ENCODE data around the gene TYK2. TPM values are rescaled to one million over a fixed set of nuclear protein-coding genes. Genes with fewer than 3 reads are reported as not detected.

The TYK2 gene
- total and polyA plus RNA-seq, 9 of the 15 experiments (the other 6 are each of a cell fraction or from before 2014, with no cell fraction given) = 15.0 to 182 (median 85.9) TPM

- TF ChIP-seq TOE1 (IDR thresholded peaks at IDR 0.05; ENCODE audit: borderline replicate concordance) (peak; percentile 26; the same call in 1 of the 2 replicates), TOE1 (CRISPR knock-in tag; IDR thresholded peaks at IDR 0.05; ENCODE audit: borderline replicate concordance, low read depth) (no peak), L3MBTL2 (IDR thresholded peaks at IDR 0.05) (peak; percentile 83), SAFB (IDR thresholded peaks at IDR 0.05; ENCODE audit: borderline replicate concordance, low read depth, low read length) (peak; percentile 42; the same call in 1 of the 2 replicates), TBP (optimal IDR thresholded peaks at IDR 0.05; ENCODE audit: low read depth, low read length) (peak; percentile 28), KAT2B (IDR thresholded peaks at IDR 0.05; ENCODE audit: low read depth, low read length) (no peak), CEBPB (tag; IDR thresholded peaks at IDR 0.05) (peak; percentile 60), ATF1 (CRISPR knock-in tag; IDR thresholded peaks at IDR 0.05) (no peak), ATF1 (tag; IDR thresholded peaks at IDR 0.05) (peak; percentile 33), NONO (IDR thresholded peaks at IDR 0.05; ENCODE audit: low read depth in 2 of 2, low read length in 1 of 2) (peak in 1 of 2 experiments; percentile 4; a peak in 1 of 4 replicates), CTBP1 (IDR thresholded peaks at IDR 0.05; ENCODE audit: borderline replicate concordance) (peak; percentile 42; the same call in 1 of the 2 replicates), ETV5 (CRISPR knock-in tag; IDR thresholded peaks at IDR 0.05; ENCODE audit: low read depth) (peak; percentile 79), CCNT2 (IDR thresholded peaks at IDR 0.05; ENCODE audit: borderline replicate concordance, extremely low read depth, insufficient read length, low read depth, low read length) (peak; percentile 80), THAP12 (CRISPR knock-in tag; IDR thresholded peaks at IDR 0.05) (peak; percentile 4; the same call in 1 of the 2 replicates), HNRNPK (IDR thresholded peaks at IDR 0.05; ENCODE audit: low read depth, low read length, poor library complexity, severe bottlenecking) (no peak), GABPA (tag; conservative IDR thresholded peaks at IDR 0.05; ENCODE audit: low read depth) (peak; percentile 67), PPARD (CRISPR knock-in tag; IDR thresholded peaks at IDR 0.05) (no peak), NBN (IDR thresholded peaks at IDR 0.05; ENCODE audit: low read depth) (0 out of 2 replicates have a peak, but pooled peaks have one; percentile 50), TARDBP (IDR thresholded peaks at IDR 0.05) (0 out of 2 replicates have a peak, but pooled peaks have one; percentile 18)
- TF ChIP-seq, protein P1, sequence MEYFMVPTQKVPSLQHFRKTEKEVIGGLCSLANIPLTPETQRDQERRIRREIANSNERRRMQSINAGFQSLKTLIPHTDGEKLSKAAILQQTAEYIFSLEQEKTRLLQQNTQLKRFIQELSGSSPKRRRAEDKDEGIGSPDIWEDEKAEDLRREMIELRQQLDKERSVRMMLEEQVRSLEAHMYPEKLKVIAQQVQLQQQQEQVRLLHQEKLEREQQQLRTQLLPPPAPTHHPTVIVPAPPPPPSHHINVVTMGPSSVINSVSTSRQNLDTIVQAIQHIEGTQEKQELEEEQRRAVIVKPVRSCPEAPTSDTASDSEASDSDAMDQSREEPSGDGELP (CRISPR knock-in tag; IDR thresholded peaks at IDR 0.05; ENCODE audit: borderline replicate concordance) = 0 out of 2 replicates have a peak, but pooled peaks have one; percentile 14
- TF ChIP-seq, protein P2, sequence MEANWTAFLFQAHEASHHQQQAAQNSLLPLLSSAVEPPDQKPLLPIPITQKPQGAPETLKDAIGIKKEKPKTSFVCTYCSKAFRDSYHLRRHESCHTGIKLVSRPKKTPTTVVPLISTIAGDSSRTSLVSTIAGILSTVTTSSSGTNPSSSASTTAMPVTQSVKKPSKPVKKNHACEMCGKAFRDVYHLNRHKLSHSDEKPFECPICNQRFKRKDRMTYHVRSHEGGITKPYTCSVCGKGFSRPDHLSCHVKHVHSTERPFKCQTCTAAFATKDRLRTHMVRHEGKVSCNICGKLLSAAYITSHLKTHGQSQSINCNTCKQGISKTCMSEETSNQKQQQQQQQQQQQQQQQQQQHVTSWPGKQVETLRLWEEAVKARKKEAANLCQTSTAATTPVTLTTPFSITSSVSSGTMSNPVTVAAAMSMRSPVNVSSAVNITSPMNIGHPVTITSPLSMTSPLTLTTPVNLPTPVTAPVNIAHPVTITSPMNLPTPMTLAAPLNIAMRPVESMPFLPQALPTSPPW (CRISPR knock-in tag; IDR thresholded peaks at IDR 0.05) = peak; percentile 79
- TF ChIP-seq, protein P3, sequence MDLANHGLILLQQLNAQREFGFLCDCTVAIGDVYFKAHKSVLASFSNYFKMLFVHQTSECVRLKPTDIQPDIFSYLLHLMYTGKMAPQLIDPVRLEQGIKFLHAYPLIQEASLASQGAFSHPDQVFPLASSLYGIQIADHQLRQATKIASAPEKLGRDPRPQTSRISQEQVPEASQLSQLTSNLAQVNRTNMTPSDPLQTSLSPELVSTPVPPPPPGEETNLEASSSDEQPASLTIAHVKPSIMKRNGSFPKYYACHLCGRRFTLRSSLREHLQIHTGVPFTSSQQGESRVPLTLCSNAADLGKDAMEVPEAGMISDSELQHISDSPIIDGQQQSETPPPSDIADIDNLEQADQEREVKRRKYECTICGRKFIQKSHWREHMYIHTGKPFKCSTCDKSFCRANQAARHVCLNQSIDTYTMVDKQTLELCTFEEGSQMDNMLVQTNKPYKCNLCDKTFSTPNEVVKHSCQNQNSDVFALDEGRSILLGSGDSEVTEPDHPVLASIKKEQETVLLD (IDR thresholded peaks at IDR 0.05) = 0 out of 2 replicates have a peak, but pooled peaks have one; percentile 29
Observed at GRCh38 chr19:10334588-10335351, 45.6 kb downstream of the TYK2 start (continued).

Measured in K562 (cell line).